DMS153 treated with DMSO at 0.1 percent for 48 hours (cell line): ENCODE results near the gene ZNF584.
"Not testable (repeated sequence)": the region's sequence is repeated elsewhere in the genome, so short reads cannot be mapped to it uniquely, and the experiment has no call there.

Experiments used
- DNase-seq: peaks from one replicate; lab custom pipeline; 2025; ENCODE audit not compliant: unreplicated experiment; lab: John Stamatoyannopoulos, UW

Gene ZNF584

DNA sequence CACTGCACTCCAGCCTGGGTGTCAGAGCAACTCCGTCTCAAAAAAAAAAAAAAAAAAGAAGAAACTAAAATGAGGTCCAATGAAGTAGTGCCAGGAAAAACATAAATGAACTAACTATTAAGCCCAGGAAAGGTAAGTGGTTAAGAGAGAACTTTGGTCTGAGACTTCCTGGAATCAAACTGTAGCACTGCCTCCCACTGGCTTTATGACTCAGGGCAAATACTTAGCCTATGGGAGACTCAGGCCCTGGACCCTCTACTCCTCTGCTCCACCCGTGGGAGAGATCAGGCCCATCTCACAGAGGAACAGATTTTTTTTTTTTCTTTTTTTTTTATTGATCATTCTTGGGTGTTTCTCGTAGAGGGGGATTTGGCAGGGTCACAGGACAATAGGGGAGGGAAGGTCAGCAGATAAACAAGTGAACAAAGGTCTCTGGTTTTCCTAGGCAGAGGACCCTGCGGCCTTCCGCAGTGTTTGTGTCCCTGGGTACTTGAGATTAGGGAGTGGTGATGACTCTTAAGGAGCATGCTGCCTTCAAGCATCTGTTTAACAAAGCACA, 4.5 kb upstream of the ZNF584 start:
- not testable (repeated sequence) for DNase-seq

DNA sequence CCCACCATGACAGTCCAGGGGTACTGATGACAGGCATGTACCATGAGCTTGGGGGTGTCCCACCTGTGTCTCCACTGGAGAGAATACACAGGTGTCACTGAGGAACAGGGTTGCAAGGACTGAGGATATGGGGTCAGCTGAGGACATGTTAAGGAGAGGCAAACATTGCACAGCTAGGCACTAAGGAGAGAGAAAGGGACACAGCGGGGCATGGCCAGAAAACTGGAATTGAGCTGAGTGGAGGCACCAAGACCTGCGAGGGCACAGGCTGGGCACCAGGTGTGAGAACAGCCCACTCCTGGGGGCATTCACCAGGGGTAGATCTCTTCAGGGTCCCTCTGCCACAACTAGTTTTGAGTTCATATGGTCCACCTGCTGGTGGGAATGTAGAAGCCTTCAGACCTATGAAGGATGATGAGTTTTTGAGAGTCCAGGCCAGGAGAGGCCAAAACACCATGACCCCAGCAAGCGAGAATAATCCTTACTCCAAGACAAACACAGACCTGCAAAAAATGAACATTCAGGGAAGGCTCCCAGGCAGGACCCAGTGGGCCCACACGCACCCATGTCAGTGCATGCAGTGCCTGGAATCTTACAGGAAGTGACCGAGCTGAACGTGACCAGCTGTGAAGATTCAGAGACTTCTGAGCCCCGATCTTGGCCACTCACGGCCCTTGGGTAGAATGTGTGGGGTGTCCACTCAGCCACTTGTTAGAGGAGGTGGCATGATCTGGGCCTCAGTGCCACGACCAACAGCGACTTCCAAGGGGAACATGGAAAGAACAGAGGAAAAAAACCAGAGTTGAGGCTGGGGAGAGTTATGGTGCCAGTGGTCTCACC, 1.4 kb upstream of the ZNF584 start:
- no peak for DNase-seq

DNA sequence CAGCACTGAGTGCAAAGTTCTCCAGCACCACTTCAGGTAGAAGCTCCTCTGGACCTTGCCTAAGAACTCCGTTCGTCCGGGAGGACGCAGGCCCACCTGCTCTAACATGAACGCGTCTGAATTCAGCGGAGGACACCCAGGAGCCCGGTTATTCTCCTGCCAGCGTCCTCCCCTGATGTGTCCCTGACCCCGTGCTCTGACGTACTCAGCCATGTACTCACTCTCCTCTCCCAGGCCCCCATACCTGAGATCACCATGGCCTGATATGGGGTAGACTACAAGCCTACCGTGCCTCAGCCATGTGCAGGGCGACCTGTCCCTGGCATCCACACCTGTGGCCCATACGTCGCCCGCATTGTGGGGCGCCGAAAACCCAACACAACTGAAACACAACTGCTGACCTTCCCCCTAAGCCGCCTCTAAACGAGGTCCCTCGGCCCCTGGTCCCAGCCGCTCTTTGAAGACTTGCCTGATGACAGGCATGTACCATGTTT, 744 bp upstream of the ZNF584 start:
- DNase-seq: no peak

DNA sequence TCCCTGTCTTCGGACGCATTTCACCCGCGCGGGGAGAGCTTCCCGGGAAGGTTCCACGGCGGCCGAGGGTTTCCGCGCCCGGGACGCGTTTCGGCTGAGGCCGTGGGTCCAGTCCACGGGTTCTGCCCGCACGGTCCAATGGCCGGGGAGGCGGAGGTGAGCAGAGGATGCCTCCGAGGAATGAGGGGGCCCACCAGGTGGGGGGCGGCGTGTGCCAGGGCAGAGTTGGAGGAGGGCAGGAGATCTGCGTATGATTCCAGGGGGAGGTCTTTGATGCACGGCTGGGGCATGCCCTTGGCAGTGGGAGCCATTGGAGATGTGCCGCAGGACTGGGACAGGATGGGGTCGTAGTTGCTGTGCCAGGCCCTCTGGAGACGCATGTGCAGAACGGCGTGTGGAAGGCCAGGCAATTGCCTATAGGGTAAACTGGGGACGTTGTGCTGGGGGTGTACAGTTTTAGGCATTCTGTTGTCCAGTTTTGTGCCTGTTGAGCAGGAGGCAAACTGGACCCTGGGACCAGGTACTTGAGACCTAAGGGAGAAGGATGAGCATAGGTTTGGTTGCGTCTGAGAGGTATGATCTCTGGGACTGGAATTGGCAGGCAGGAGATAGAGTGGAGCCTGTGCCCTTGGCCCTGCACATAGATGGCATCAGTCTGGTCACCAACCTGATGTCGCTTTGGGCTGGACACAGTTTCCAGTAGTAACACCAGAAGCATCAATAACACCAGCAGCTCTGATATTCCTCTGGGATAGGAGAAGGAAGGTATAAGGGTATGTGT, 751 bp downstream of the ZNF584 start:
- no peak for DNase-seq

DNA sequence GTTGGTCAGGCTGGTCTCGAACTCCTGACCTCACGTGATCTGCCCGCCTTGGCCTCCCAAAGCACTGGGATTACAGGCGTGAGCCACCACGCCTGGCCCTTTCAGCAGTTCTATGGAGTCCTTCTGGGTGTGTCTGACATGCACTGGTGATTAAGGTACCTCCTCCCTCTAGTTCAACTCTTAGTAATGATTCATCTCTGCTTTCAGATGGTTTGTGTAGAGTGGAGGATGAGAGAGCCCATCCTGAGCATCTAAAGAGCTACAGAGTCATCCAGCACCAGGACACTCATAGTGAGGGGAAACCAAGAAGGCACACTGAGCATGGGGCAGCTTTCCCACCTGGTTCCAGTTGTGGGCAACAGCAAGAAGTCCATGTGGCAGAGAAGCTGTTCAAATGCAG, 8.2 kb downstream of the ZNF584 start:
- no peak for DNase-seq

DNA sequence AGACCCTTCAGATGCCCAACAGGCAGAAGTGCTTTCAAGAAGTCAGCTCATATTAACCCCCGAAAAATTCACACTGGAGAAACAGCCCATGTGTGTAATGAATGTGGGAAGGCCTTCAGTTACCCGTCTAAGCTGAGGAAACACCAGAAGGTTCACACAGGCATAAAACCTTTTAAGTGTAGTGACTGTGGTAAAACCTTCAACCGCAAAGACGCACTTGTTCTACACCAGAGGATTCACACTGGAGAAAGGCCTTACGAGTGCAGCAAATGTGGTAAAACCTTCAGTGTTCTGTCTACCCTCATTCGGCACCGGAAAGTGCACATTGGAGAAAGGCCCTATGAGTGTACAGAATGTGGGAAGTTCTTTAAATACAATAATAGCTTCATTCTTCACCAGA, 8.6 kb downstream of the ZNF584 start:
- DNase-seq: no peak

DNA sequence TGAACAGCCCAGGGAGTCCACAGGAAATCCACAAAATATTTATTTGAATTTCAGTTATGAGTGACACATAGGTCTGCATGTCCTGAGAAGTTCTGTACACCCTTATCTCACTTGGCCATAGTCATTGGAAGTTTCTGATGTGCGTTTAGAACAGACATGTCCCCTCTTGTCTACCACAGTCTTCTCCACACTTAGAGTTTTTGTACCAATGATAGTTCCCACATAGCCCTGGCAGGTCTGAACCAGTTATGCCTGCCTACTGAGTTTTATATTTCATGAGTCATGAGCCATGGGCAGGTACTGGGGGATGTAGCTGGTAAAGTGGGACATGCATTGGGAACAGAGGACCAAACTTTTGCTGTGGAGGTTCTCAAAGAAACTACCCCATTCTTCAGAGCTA, 20.2 kb downstream of the ZNF584 start:
- DNase-seq: no peak

DNA sequence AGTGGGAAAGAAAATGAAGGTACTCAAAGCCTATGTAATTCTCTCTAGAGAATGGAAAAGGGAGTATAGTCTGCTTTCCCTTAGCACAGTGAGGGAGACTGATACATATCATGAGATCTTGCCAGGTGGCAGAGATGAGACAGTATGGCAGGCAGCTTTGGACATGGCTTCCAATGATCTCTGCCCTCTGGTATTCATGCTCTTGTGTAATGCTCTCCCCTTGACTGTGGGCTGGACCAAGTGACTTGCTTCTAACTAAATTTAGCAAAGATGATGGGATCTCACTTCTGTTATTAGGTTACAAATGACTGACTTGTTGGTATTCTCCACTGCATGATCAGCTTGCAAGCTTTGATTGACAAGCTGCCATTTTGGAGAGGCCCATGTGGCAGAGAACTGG, 21.3 kb downstream of the ZNF584 start:
- no peak for DNase-seq

DNA sequence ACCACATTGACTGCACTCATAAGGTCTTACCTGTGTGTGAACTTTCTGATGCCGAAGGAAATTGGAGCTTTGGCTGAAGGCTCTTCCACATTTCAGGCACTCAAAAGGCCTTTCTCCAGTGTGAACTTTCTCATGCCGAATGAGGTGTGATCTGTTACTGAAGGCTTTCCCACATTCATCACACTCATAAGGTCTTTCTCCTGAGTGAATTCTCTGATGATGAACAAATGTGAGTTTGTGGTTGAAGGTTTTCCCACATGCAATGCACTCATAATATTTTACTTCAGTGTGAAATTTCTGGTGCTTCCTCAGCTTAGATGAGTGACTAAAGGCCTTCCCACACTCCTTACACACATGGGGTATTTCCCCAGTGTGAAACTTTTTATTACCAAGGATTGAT, 25.8 kb downstream of the ZNF584 start:
- DNase-seq: no peak

DNA sequence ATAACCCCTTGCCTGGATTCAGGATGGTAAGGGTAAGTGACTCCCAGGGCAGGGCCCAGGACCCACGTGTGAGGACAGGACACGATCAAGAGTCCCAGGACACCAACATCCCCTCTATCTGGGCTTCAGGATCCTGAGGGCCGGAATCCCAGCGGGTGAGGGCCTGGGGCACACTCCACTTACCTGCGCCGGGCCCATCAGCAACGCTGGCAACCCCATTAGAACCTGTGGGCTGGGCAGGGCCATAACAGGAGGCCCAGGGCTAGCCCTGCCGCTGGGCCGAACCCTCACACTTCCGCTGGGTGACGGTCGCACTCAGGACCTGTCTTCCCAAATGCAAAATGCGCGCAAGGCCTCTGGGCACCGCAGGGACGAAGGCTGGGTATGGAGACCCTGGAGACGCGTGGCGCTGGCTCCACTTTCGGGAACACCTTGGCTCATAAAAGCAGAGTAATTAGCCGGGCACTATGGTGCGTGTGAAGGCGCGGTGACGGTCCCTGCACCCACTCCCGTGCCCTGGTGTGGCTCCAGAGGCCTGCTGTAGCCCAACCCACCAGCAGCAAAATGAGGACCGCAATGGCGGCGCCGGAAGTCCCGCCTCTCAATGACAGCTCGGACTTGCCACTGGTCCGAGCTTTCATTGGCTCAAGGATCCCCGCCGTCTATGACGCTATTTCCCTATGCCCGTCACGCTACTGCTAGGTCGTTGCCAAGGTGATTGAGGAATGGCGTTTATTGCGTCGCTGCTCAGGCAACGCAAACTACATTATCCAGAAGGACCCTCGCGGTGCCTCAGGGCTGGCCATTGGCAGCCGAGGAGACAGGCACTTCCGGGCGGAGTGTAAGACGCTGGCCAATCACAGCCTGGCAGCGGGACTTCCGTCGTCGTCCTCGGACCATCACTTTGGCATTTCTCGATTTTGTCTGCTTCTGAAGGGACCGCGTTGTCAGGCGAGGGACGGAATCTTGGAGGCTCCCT, 31.4 kb downstream of the ZNF584 start, which contains the start of gene ZNF132:
ZNF132 (minus strand) TSS at position 578 of the 979 bp plus-strand sequence; CDS start at position 246, 332 bp downstream.
- DNase-seq: peak; percentile 92

DNA sequence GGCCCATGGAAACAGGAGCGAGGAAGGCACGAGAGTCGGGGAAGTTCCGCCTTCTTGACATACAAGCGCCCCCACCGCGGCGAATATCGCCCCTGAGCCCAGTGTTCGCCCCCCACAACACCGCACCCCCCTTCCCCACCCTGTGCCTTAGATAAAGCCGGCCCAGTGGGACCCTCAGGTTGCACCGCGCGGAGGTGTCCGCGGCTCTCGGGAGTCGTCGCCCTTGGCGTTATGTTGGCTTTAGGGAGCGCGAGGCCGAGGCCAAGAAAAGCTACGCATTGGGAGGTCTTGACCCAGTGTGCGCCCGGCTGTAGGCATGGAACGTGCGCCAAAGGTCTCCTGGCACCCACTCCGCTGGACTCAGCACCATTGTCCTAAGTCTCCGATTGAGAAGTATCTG, 32.1 kb downstream of the ZNF584 start:
- no peak for DNase-seq

DNA sequence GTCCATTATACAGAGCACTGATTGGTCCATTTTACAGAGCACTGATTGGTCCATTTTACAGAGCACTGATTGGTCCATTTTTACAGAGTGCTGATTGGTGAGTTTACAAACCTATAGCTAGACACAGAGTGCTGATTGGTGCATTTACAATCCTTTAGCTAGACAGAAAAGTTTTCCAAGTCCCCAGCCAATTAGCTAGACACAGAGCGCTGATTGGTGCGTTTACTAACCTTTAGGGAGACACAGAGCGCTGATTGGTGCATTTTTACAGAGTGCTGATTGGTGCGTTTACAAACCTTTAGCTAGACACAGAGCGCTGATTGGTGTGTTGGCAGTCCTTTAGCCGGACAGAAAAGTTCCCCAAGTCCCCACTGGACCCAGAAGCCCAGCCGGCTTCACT, 34.5 kb downstream of the ZNF584 start:
- DNase-seq: not testable (repeated sequence)

DNA sequence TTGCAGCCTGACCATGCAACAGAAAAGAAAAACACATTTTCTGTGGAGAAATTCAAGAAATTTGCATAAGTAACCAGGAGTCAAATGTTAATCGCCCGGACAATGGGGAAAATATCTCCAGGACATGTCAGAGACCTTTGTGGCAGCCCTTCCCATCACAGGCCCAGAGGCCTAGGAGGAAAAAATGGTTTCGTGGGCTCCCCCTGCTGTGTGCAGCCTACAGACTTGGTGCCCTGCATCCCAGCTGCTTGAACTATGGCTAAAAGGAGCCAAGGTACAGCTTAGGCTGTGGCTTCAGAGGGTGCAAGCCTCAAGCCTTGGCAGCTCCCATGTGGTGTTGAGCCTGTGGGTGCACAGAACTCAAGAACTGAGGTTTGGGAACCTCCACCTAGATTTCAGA, 40.4 kb downstream of the ZNF584 start:
- not testable (repeated sequence) for DNase-seq

DNA sequence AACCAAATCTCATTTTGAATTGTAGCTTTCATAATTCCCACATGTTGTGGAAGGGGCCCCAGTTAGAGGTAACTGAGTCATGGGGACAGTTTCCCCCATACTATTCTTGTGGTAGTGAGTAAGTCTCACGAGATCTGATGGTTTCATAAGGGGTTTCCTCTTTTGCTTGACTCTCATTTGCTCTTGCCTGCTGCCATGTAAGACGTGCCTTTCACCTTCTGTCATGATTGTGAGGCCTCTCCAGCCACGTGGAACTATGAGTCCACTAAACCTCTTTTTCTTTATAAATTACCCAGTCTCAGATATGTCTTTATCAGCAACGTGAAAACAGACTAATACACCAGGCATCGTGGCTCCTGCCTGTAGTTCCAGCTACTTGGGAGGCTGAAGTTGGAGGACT, 41.5 kb downstream of the ZNF584 start:
- DNase-seq: not testable (repeated sequence)

DNA sequence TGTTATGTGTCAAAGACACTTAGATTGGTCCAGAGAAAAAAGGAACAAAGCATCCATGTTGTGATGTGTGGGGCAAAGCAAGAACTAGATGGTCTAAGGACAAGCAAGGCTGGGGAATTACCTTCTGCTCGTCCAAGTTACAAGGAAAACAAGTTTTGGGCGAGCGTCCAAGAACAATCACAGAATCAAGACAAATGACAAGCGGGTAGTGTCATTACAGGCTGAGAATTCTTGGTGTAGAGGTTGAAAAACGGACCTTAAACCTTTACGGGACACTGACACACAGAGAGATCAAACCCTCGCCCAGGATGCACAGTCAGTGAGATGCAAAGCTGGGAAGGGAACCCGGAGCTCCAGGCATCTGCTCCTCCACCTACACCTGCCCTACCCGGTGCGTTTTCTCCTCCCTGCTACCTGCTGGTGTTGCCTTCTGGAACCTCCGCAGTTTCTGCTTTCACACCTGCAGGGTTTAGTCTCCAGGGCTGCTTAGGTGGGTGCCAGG, 42.5 kb downstream of the ZNF584 start:
- DNase-seq: no peak

DNA sequence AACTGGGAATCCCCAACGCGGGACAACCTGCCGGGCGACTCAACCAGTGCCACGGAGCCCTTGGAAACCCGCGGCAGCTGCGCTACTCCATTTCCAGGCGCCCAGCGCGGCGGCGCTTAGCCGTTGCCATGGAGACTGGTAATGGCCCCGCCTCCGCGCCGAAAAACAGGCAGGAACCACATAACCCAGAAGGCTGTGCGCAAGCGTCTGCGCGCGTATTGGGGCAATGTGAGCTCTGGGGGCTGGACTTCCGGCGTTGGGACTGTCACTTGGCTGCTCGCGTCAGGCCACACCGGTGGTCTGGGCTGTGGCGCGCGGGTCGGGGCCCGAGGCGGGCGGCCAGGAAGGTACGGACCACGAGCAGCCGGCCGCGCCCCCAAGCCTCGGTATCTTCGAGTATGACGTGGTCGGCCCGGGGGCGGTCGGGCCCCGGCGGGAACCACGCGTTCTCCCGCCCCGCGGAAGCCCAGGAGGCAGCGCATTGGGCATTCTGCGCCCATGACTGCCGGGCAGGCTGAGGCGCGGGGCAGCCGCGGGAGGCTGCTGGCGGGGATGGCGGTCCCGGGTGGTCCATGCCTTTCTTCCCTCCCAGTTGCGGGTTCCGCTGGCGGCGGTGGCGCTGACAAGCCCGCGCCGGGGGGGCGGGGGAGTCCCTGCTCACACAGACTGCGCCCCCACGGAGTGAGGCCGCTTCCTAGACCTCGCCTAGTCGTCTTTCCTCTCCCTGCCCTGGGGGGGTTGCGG, 43.1 kb downstream of the ZNF584 start, which contains the start of gene ZNF324B:
ZNF324B (plus strand) TSS at position 265 of the 744 bp plus-strand sequence. CDS start 2,080 bp downstream, outside the sequence.
- peak; percentile 95 for DNase-seq

DNA sequence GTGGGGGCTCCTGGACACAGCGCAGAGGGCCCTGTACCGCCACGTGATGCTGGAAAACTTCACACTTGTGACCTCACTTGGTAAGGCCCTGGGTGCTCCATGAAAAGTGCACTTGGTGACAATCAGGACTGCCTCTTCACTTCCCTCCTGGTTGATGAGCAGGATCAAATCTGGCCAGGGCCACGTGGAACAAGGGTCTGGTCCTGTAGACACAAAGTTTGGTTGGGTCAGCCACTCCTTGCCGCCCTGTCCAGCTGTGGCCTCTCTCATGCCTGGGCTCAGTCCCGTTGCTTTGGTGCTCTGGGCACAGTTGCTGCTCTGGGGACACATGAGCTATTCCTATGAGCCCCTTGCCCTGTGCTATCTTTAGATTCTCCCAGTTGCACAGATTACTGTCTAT, 45.3 kb downstream of the ZNF584 start:
- no peak for DNase-seq

DNA sequence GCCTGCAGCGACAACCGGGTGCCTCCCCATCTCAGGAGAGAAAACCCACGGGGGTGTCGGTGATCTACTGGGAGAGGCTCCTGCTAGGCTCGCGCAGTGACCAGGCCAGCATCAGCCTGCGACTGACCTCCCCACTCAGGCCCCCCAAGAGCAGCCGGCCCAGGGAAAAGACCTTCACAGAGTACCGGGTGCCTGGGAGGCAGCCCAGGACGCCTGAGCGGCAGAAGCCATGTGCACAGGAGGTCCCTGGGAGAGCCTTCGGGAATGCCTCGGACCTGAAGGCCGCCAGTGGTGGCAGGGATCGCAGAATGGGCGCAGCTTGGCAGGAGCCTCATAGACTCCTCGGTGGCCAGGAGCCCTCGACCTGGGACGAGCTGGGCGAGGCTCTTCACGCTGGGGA, 46.9 kb downstream of the ZNF584 start:
- DNase-seq: no peak

DNA sequence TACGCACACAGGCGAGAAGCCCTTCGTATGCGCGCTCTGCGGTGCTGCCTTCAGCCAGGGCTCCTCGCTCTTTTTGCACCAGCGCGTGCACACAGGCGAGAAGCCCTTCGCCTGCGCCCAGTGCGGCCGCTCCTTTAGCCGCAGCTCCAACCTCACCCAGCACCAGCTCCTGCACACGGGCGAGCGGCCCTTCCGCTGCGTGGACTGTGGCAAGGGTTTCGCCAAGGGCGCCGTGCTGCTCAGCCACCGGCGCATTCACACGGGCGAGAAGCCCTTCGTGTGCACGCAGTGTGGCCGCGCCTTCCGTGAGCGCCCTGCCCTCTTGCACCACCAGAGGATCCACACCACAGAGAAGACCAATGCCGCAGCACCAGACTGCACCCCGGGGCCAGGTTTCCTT, 47.7 kb downstream of the ZNF584 start:
- DNase-seq: no peak
